SU-DHL-6 (cell line): Measurements from ENCODE around the gene EPB41L2.

ENCODE experiments used
- H2AFZ ChIP-seq: fragments of 200-600 bp; sonication (generic); 2 replicates; pipeline ENCODE4 v1.6.1; 2014; ENCODE audit warnings: low read depth, mild to moderate bottlenecking, moderate library complexity, mixed read lengths, antibody characterized with exemption, low read length; ENCODE audit not compliant: severe bottlenecking
- H3F3A ChIP-seq: fragments of 200-600 bp; shearing (Covaris generic); 2 replicates; pipeline ENCODE4 v1.6.0; 2016; ENCODE audit warnings: antibody characterized with exemption, mild to moderate bottlenecking; ENCODE audit not compliant: insufficient read depth
- H3K27ac ChIP-seq: fragments of 200-600 bp; sonication (generic); 2 replicates; pipeline ENCODE4 v1.5.1; 2016; ENCODE audit warnings: low read depth, mild to moderate bottlenecking, low read length, moderate library complexity, mixed read lengths
- H3K27me3 ChIP-seq: fragments of 200-600 bp; sonication (generic), shearing (Covaris generic); 2 replicates; pipeline ENCODE4 v1.6.0; 2014; ENCODE audit warnings: mild to moderate bottlenecking, low read length
- H3K36me3 ChIP-seq: fragments of 200-600 bp; sonication (generic); 2 replicates; pipeline ENCODE4 v1.6.1; 2014; ENCODE audit warnings: mild to moderate bottlenecking, low read length, mixed read lengths
- H3K4me2 ChIP-seq: fragments of 300-600, 200-600 bp; shearing (Covaris generic), sonication (generic); 2 replicates; pipeline ENCODE4 v1.6.0; 2014; ENCODE audit warnings: low read length, low read depth, mild to moderate bottlenecking; ENCODE audit not compliant: poor library complexity, severe bottlenecking
- H3K4me3 ChIP-seq: fragments of 200-600 bp; sonication (generic); 2 replicates; pipeline ENCODE4 v1.5.1; 2014; ENCODE audit warnings: antibody characterized with exemption, low read length, mild to moderate bottlenecking, mixed read lengths; ENCODE audit not compliant: insufficient read depth, poor library complexity, severe bottlenecking
- H3K79me2 ChIP-seq: fragments of 200-600 bp; sonication (generic); 2 replicates; pipeline ENCODE4 v1.6.1; 2014; ENCODE audit warnings: mild to moderate bottlenecking, low read length, moderate library complexity; ENCODE audit not compliant: insufficient read depth
- H3K9ac ChIP-seq: fragments of 200-600 bp; sonication (generic); 2 replicates; pipeline ENCODE4 v1.7.0; 2014; ENCODE audit warnings: mild to moderate bottlenecking, low read length
- H3K9me2 ChIP-seq: fragments of 200-600 bp; sonication (generic); replicated peaks from 2 replicates; pipeline ENCODE4 v1.6.1; 2014; ENCODE audit warnings: low read length; ENCODE audit not compliant: insufficient read depth
- H3K9me3 ChIP-seq: fragments of 200-600 bp; sonication (generic); 2 replicates; pipeline ENCODE4 v1.6.1; 2014; ENCODE audit warnings: low read length, mixed read lengths; ENCODE audit not compliant: insufficient read depth
- H4K20me1 ChIP-seq: fragments of 200-600 bp; sonication (generic); 2 replicates; pipeline ENCODE4 v1.6.1; 2014; ENCODE audit warnings: low read depth, mild to moderate bottlenecking, antibody characterized with exemption, low read length, moderate library complexity, mixed read lengths
- CTCF ChIP-seq: fragments of 200-600 bp; sonication (generic); IDR thresholded peaks from one replicate; pipeline ENCODE4 v1.5.1; 2017; ENCODE audit warnings: antibody characterized with exemption, mild to moderate bottlenecking, low read length, moderate library complexity; ENCODE audit not compliant: insufficient read depth, poor library complexity, severe bottlenecking
- EZH2phosphoT487 ChIP-seq: fragments of 200-600 bp; sonication (generic), shearing (Covaris generic); conservative IDR thresholded peaks from 2 replicates; pipeline ENCODE4 v1.6.1; 2018; ENCODE audit warnings: mild to moderate bottlenecking, antibody characterized with exemption, low read length, moderate library complexity, mixed read lengths

Gene EPB41L2

GRCh38 chr6:131065112-131065823 lies 2.2 kb upstream of the EPB41L2 start:
- H3K9me3 ChIP-seq = no peaks in the 10 kb centered on the region
- no peak overlapping the region for H2AFZ ChIP-seq
- H3K4me3 ChIP-seq = no peak overlapping the region

GRCh38 chr6:131063764-131064272 lies 773 bp upstream of the EPB41L2 start:
- H3K9me3 ChIP-seq = no peaks in the 10 kb centered on the region
- no peak overlapping the region for H3K27ac ChIP-seq
- no peaks in the 10 kb centered on the region for H3K36me3 ChIP-seq
- peak overlapping the region; percentile 73 for H2AFZ ChIP-seq
- TF ChIP-seq CTCF (no peak), EZH2phosphoT487 (no peak)
- H3K4me3 ChIP-seq = no peak overlapping the region
- peak overlapping the region; percentile 68 for H3K9ac ChIP-seq
- peaks cover 7% of the 10 kb centered on the region; the same call in 1 of the 2 replicates for H4K20me1 ChIP-seq
- peak overlapping the region; percentile 50 for H3K4me2 ChIP-seq
- H3K9me2 ChIP-seq = no peaks in the 10 kb centered on the region
- no peaks in the 10 kb centered on the region for H3K27me3 ChIP-seq
- H3K79me2 ChIP-seq = no peaks in the 10 kb centered on the region
- peaks cover 9% of the 10 kb centered on the region; the same call in 1 of the 2 replicates for H3F3A ChIP-seq

More at GRCh38 chr6:131065112-131065823, 2.2 kb upstream of the EPB41L2 start:
- H3K27me3 ChIP-seq = no peaks in the 10 kb centered on the region
- no peaks in the 10 kb centered on the region for H3K9me2 ChIP-seq
- H3K36me3 ChIP-seq = no peaks in the 10 kb centered on the region
- H3K27ac ChIP-seq = no peak overlapping the region
- H3K79me2 ChIP-seq = no peaks in the 10 kb centered on the region
- no peak overlapping the region for H3K4me2 ChIP-seq
- H3K9ac ChIP-seq = no peak overlapping the region
- peaks cover 7% of the 10 kb centered on the region; the same call in 1 of the 2 replicates for H4K20me1 ChIP-seq
- H3F3A ChIP-seq = peaks cover 9% of the 10 kb centered on the region; the same call in 1 of the 2 replicates
- TF ChIP-seq CTCF = no peak

GRCh38 chr6:131062241-131063027 lies 611 bp downstream of the EPB41L2 start:
- H3K79me2 ChIP-seq = no peaks in the 10 kb centered on the region
- peak overlapping the region; percentile 73 for H2AFZ ChIP-seq

More at GRCh38 chr6:131062241-131063027, 611 bp downstream of the EPB41L2 start:
- no peaks in the 10 kb centered on the region for H3K36me3 ChIP-seq
- H3F3A ChIP-seq = peaks cover 9% of the 10 kb centered on the region; the same call in 1 of the 2 replicates
- peak overlapping the region; percentile 68 for H3K9ac ChIP-seq
- no peak overlapping the region for H3K27ac ChIP-seq
- H4K20me1 ChIP-seq = peaks cover 7% of the 10 kb centered on the region; the same call in 1 of the 2 replicates
- no peaks in the 10 kb centered on the region for H3K9me3 ChIP-seq
- 0 out of 2 replicates have a peak, but pooled peaks have one; percentile 27 for TF ChIP-seq EZH2phosphoT487
- no peak for TF ChIP-seq CTCF
- H3K4me2 ChIP-seq = peak overlapping the region; percentile 50
- no peaks in the 10 kb centered on the region for H3K27me3 ChIP-seq
- no peaks in the 10 kb centered on the region for H3K9me2 ChIP-seq
- H3K4me3 ChIP-seq = peak overlapping the region; percentile 80
